ENCODE measurements around the gene LSAMP. TPM values are rescaled to one million over a fixed set of nuclear protein-coding genes. Genes with fewer than 3 reads are reported as not detected.

Gene LSAMP
- total and polyA plus RNA-seq, 2 of the 4 experiments (the other 2 are of a cell fraction): 7.9 to 8.0 TPM

DNA sequence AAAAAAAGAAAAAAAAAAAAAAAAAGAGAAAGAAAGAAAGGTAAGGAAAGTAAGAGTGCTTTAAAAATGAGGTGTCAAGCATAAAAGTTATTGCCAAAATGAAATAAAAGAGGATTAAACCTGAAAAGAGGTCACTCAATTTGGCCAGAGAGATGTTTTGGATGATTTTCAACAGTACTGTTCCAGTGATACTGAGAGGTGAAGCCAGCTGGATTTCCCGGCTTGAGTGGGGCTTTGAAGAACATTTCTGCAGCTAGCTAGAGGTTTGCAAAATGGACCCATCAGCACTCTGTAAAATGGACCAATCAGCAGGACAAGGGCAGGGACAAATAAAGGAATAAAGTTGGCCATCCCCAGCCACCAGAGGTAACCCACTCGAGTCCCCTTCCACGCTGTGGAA is 128.5 kb downstream of the LSAMP start:
- BruUV-seq (replicated peaks): no TSS peak

More for the DNA sequence above, 128.5 kb downstream of the LSAMP start:
- H2BK15ac ChIP-seq (ENCODE audit: low read depth, low read length): no peak overlapping the region
- H3K27me3 ChIP-seq (ENCODE audit: control insufficient read depth, insufficient read depth, low read length): no peaks in the 10 kb centered on the region
- no peak overlapping the region for H3K4me2 ChIP-seq (ENCODE audit: low read depth, low read length)
- no peaks in the 10 kb centered on the region for H3K4me1 ChIP-seq (ENCODE audit: control insufficient read depth, insufficient read depth, low read length)
- no peak overlapping the region for H2BK20ac ChIP-seq (ENCODE audit: low read depth, low read length)
- ATAC-seq (ENCODE audit: low read depth): no peak
- H3K27ac ChIP-seq (ENCODE audit: insufficient read depth, low read length): no peak overlapping the region
- H3K9ac ChIP-seq (ENCODE audit: low read depth, low read length): no peak overlapping the region
- TF ChIP-seq RCOR1 (IDR thresholded peaks at IDR 0.05; ENCODE audit: insufficient replicate concordance, low read length) (no peak), MAFK (IDR thresholded peaks at IDR 0.05; ENCODE audit: low read depth, low read length) (no peak), RFX5 (IDR thresholded peaks at IDR 0.05; ENCODE audit: low read depth, low read length) (no peak), MAZ (IDR thresholded peaks at IDR 0.05; ENCODE audit: borderline replicate concordance, low read depth, low read length) (no peak)
- no peak overlapping the region for H3K18ac ChIP-seq (ENCODE audit: low read depth, low read length)
- no peak overlapping the region for H4K91ac ChIP-seq (ENCODE audit: insufficient read depth, low read depth, low read length)
- H3K4me3 ChIP-seq (ENCODE audit: insufficient read depth, low read depth, low read length): no peak overlapping the region
- H3K14ac ChIP-seq (replicated peaks; ENCODE audit: low read depth, low read length): no peak overlapping the region
- no peaks in the 10 kb centered on the region for H3K9me3 ChIP-seq (ENCODE audit: control insufficient read depth, insufficient read depth, low read length)
- H3K23ac ChIP-seq (ENCODE audit: low read depth, low read length): no peak overlapping the region
- no peak overlapping the region for H3K4ac ChIP-seq (ENCODE audit: low read depth, low read length)
- H4K8ac ChIP-seq (ENCODE audit: low read depth in 2 of 2, low read length in 2 of 2): no peak overlapping the region
- H2AK5ac ChIP-seq (ENCODE audit: low read depth, low read length): no peak overlapping the region
- DNase-seq: no peak
- dilution Hi-C loops (cut with HindIII; ENCODE audit: low sequenced_read_pairs, unreplicated experiment) (no loop called here), intact Hi-C loops (cut with micrococcal nuclease) (no loop called here), in situ Hi-C loops (cut with MboI; ENCODE audit: low sequenced_read_pairs) (no loop called here)
- H4K5ac ChIP-seq (ENCODE audit: low read depth, low read length): no peak overlapping the region
- no peak overlapping the region for H2BK120ac ChIP-seq (ENCODE audit: low read depth, low read length)
- H4K20me1 ChIP-seq (ENCODE audit: insufficient read depth, low read length): no peaks in the 10 kb centered on the region
- H3K9me1 ChIP-seq (ENCODE audit: insufficient read depth, low read length): no peaks in the 10 kb centered on the region
- no peak overlapping the region for H2AK9ac ChIP-seq (replicated peaks; ENCODE audit: low read depth, low read length, poor library complexity)
- H2BK5ac ChIP-seq (ENCODE audit: low read depth, low read length, poor library complexity, severe bottlenecking): no peak overlapping the region
- no peak overlapping the region for H3K56ac ChIP-seq (ENCODE audit: extremely low read depth, insufficient read depth, low read length)
- no peaks in the 10 kb centered on the region for H3K36me3 ChIP-seq (ENCODE audit: control insufficient read depth, insufficient read depth, low read length)
- POLR2A ChIA-PET (ENCODE audit: unreplicated experiment): no interaction called here
- 100% methylated on average over 2 of the region's 3 CpGs; no CpG with 5 or more reads in 1 of the 2 experiments for WGBS, 2 experiments (ENCODE audit: extremely low coverage in 2 of 2, insufficient read length in 1 of 2)
- H3K79me1 ChIP-seq (ENCODE audit: low read depth in 1 of 2, low read length in 2 of 2): no peaks in the 10 kb centered on the region
- CTCF ChIA-PET: no interaction called here
- no peak overlapping the region for H2AFZ ChIP-seq (replicated peaks; ENCODE audit: low read length, poor library complexity)
